GM18868 (cell line): ENCODE results near the gene DLG2.
"Not testable (repeated sequence)": the region's sequence is repeated elsewhere in the genome, so short reads cannot be mapped to it uniquely, and the experiment has no call there.

ENCODE experiments used
- ATAC-seq: cut with Tn5 transposase; IDR thresholded peaks from one replicate; pipeline ENCODE4 v1.9.1; 2021; ENCODE audit warnings: mild to moderate bottlenecking, moderate library complexity; ENCODE audit not compliant: unreplicated experiment

The DLG2 gene

DNA sequence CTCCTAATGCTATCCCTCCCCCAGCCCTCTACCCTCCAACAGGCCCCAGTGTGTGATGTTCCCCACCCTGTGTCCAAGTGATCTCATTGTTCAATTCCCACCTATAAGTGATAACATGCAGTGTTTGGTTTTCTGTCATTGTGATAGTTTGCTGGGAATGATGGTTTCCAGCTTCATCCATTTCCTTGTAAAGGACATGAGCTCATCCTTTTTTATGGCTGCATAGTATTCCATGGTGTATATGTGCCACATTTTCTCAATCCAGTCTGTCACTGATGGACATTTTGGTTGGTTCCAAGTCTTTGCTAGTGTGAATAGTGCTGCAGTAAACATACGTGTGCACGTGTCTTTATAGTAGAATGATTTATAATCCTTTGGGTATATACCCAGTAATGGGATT, 277.6 kb downstream of the DLG2 start:
- ATAC-seq: not testable (repeated sequence)

DNA sequence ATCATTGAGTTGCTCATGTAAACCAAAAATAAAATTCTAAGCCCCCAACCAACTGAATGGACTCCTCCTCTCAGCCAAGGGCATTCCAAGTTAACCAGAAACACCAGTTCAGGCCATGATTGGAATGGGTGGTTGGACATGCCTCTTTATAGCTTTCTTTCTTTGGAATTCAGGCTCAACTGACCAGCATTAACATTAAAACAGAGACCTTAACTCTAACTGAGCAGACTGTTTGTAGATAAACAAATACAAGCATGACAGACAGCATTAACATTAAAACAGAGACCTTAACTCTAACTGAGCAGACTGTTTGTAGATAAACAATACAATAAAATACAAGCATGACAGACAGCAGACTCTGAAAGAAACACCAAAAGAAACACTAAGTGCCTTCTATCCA, 278.2 kb downstream of the DLG2 start:
- ATAC-seq: no peak

DNA sequence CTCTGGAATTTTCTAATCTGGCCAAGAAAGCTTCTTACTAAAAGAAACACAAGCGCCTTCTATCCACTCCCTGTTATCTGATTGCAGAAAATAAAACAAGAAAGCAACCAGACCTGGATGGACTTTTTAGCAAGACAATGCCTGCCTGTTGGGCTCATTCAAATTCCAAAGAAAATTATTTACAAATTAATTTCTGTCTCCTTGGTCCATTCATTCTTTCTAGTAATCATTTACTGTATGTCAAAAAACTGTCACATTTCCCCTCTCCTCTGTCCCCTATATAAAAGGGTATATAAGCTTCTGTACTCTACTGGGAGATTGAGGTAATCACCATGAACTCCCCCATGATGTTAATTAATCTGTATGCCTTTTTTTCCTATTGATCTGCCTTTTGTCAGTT, 279.9 kb downstream of the DLG2 start:
- ATAC-seq: no peak

DNA sequence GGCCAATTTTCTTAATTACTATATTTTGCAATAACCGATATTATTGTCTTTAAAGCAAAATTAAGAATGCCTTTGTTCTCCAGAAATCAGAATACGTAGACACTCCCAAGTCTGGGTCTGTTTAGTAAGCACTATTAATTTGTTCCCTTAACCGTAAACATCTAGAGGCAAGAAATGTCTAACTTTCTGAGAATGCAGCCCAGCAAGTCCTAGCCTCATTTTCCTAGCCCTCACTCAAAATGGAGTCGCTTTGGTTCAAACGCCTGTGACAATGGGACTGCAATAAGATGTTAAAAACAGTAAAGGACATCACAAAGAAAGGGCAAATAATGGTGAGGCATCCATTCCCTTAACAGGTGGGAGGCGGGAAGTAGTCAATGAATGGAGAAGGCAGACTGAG, 280.7 kb downstream of the DLG2 start:
- ATAC-seq: no peak

DNA sequence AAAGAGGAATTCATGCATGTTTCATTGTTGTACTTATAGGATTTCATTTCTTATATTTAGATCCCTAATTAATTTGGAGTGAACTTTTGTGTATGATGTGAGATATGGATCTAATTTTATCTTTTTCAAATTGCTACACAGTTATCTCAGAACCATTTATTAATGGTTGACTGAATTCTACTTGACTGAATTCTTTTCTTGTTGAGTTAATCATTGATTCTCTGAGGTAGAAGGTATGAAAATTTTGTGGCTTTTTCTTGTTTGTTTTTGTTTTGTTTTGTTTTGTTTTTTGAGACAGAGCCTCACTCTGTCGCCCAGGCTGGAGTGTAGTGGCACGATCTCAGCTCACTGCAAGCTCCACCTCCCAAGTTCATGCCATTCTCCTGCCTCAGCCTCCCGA, 286.3 kb downstream of the DLG2 start:
- ATAC-seq: not testable (repeated sequence)

DNA sequence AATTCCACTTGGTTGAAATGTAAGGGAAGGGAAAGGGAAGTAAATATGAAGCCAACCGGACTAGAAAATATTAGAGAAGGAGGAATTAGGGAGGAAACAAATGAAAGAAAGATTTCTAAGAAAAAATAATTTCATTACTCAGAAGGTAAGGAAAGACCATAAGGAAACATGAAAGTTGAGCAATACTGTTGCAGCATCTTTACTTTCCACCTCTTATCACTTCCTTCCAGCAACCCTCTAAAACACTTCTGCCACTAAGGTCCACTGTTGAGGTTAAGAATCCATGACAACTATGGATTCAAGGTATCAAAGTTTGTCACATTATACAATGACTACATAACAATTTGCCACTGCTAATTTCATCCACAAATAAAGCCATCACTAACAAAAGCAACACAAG, 308.6 kb downstream of the DLG2 start:
- no peak for ATAC-seq

DNA sequence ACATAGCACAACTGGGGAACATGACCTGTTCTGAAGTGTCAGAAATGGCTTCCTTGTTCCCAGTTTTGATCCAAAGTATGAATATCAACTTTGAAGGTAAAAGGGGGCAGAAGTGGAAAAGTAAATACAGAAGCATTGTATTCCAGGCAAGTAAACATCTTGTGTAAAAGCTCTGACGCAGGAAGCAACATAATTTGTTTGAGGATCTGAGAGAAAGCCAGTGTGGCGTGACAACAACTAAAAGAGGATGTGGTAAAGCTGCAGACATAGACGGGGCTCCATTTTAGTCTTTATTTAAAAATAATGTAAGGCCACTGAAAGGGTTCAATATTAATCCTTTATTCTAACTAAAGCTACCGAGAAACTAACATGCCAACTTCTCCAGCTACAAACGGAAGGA, 310.2 kb downstream of the DLG2 start:
- ATAC-seq: peak; percentile 98

DNA sequence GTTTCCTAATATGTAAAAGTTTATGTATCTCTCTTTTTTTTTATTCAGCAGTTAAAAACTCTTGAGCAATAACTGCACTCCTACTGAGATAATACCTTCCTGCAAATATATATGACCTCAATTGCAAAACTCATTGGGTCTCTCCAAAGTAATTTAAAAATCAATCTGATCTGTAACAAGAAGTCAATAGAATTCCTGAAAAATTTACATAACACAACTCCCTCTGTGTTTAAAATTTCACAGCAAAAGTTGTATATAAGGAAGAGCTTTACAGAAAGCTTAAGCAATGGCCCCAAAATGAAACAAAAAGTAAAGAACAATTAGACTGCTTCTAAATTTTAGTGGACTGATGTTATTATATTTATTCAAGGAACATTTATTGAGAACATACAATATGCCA, 313.4 kb downstream of the DLG2 start:
- ATAC-seq: no peak

DNA sequence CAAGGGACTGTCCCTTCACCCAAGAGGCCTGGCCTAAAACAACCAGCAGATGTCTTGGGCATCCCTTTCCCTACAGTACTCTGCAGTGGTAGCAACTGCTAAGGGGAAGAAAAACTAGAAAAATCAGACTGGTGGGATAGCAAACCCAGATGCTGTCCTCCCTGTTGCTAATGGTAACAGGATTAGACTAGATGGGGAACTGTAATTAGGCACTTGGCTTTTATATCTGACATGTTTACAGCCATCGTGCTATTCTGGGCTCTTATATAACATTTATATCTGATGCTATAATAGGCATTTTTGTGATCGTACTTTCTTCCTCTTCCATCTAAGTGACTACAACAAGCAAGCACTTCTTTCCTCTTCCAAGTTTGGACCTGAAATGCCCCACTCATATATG, 316.7 kb downstream of the DLG2 start:
- ATAC-seq: no peak

DNA sequence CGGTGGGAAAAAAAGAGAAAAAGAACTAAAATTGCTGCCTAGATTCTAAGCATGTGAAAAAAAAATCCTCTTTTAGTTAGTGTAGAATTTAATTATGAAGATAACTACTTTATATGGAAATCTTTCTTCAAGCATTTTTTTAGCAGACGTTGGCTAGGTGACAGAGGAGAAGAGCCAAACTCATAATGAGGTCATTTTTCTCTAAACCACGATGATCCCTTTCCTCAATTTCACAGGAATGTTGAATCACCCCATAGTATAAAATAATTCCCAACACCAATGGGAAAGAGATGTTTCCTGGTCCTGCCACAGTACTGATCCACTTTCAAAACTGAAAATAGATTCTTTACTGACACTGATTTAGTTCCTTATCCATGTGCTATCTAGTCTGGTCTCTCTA, 319.8 kb downstream of the DLG2 start:
- no peak for ATAC-seq

DNA sequence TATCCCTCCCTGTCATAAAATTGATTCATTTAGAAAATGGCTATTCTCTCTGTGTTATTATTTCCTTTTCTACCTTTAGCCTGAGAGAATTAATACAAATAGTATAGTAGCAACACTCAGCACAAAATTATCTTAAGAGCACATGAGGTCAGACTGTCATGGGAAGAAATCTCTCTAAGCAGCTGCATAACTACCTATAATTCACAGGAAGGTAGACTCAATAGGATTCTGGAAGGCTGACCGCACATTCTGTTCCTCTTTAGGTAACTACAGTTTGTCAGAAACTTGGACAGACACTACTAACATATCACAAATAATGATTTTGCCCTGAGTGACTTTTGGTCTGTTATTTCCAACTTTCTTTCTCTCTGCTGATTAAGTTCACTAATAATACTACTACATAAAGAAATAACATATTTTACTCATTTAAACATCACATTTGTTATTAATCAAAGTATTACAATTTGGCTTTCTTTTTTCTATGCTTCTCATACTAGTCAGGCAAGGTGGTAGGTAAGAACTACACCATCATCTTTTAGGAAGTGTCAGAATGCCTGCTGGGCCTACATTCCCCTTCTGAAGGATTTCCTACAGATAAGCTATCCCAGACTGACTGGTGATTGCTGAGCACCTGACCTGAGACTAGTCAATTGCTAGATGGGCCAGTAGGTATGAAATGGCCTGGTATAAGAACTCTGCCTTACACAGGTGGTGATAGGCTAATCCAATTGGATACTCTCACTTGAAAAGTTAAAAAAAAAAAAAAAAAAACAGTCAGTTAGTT, 325.1 kb downstream of the DLG2 start:
- no peak for ATAC-seq

DNA sequence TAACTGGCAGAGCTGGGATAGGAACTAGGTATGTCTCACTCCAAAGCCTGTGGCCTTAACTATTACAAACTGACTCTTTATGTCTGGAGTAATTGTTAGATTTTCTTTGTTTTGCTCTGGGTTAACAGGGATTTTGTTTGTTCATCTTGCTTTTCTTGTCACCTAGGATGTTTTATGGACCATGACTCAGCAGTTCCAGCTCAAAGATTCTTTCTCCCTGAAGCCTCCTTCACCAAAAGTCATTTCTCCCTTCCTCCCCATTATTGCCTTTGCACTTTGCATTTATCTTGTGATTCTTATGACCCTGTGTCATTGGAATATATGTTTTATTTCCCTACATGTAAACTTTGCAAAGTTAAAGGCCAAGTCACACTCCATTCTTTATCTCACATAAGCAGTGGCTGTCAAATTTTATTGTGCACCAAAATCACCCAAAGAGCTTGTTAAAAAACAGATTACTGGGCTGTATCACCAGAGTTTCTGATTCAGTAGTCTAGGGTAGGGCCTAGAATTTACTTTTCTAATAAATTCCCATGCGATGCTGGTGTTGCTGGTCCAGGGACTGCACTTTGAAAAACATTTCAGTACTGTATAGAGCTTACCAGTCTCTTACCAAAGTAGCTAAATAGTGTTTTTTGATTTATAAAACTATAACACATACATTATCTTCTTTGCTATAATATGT, 327.7 kb downstream of the DLG2 start:
- no peak for ATAC-seq

DNA sequence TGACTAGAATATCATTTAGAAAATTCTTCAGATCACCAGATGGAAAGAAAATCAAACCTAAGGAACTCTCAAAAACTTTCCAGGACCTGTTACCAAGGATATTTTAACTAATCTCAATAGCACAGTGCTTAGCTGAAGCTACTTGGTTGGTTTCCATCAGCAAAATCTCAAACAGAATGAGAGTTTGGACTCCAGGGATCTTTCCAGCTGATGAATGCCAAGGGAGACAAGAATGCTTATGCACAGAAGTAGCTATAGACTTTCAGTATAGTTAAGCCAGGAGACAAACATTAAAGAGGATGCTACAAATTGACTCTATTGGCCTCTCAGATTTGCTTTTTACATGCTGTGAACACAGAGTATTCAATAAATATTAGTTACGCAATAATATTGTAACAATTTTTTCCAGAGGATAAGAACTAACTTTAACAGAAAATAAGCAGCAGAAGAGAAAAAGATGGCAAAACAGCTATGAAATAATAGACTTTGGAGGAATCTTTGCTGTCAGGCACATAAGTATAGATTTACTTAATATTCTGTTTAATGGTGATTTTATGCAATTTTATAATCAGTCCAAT, 331.4 kb downstream of the DLG2 start:
- ATAC-seq: no peak

DNA sequence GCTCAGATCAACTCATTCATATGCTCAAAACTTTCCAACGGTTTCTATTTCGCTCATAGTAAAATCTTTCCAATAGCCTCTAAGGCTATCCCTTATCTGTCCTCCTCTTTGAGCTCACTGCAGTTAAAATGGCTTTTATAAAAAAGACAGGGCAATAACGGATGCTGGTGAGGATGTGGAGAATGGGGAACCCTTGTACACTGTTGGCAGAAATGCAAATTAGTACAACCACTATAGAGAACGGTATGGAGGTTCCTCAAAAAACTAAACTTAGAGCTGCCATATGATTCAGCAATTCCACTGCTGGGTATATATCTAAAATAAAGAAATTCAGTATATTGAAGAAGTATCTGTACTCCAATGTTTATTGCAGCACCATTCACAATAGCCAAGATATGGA, 345.6 kb downstream of the DLG2 start:
- ATAC-seq: no peak

DNA sequence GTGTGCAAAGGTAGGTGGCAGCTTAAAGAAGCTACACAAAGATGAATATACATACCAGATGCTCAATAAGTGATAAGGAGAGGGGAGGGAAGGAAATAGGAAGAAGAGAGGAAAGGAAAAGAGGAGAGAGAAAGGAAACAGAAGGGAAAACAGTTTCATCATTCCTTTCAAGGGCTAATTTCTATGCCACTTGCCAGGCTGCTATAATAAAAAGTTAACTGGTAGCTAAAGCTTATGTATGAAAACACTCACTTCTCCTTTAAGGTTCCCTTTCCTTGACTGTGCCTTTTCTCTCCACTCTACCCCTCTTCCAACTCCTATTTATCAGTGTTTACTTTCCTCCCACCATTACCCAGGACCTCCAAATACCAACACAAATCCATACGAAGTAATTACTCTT, 347.9 kb downstream of the DLG2 start:
- no peak for ATAC-seq

DNA sequence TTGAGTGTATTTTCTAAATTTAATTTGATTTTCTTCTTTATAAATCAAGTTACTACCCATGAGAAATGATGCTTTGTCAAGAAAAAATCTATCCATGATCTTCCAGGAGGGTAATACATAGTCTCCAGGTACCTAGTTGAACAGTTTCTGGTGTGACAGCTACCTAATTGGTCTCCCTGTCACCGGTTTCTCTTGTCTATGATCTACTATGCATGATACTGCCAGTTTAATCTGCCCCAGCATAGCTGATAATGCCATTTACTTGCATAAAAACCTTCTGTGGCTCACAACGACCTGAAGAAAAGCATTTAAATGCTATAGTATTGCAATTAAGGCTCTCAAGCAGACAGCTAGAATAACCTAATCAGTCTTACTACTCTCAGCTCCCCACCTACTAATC, 349.5 kb downstream of the DLG2 start:
- ATAC-seq: no peak

DNA sequence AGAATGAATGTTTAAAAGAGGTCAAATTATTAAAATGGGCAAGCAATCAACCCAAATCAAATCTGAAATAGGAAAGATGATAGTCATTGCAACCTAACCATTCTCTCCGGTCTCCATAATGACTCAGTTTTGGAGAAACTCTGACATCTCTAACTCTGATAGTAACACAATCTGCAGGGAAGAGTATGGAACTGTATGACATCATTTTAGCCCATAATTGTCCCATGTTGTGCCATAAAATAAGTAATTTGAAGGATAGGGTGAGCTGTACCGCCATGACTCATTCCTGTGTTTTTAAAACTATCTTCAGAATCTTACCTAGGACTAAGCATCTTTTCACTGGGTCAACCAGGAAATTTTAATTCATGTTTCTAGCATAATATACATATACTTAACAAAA, 350.8 kb downstream of the DLG2 start:
- no peak for ATAC-seq

DNA sequence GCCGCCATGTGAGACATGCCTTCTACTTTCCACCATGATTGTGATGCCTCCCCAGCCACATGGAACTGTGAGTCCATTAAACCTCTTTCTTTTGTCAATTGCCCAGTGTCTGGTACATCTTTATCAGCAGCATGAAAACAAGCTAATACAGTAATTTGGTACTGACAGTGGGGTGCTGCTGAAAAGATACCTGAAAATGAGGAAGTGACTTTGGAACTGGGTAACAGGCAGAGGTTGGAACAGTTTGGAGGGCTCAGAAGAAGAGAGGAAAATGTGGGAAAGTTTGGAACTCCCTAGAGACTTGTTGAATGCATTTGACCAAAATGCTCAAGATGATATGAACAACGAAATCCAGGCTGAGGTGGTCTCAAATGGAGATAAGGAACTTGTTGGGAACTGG, 356.8 kb downstream of the DLG2 start:
- not testable (repeated sequence) for ATAC-seq

DNA sequence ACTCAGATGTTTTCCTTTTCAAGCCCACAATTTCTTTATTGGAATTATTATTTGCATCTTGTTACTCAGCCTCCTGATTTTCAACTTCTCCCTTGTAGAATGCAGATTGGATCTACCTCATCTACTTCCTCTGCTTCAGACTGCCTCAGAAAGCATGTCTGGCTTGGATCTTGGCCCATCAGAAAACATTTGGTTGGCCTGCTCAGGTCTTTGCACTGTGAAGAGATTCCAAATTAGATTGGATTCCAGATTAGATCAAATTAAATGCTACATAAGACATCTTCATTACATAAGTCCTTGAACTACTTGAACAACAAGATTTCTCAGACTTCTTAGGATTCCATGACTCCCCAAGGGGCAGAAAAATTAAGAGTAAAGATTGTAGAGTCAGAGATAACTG, 358.0 kb downstream of the DLG2 start:
- no peak for ATAC-seq

DNA sequence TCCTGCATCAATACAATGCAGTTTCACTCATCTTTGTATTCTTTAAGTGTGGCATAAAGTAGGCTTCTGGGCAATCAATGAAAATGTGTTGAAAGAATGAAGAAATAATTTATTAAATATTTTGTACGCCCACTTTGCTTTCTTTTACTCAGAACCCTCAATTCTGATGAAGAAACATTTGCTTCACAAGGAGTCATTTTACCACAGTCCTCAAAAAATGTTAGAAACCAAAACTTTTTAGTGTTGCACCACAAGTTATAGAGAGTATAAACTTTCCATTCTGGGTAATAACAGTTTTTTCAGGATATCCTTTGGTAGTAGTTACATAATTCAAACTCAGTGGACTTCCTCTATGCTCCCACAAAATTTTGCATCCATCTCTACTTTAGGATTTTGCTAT, 360.5 kb downstream of the DLG2 start:
- ATAC-seq: no peak

DNA sequence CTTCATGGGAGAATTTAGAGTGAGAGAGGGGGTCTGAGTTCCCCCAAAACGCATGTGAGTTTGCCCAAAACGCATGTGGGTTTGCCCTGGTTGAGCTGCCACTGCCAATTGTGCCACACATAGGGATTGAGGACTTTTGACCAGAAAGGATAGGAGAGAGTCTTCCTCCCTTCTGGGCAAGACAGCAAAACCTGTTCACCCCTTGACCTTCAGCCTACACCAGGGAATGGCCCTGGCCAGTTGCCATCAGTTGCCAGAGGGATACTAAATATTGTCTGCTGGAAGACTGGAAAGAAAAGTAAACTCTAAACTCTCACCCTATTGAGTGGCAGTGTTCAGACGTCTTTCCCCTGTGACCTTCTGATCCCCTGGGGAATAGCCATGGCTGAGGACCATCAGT, 363.8 kb downstream of the DLG2 start:
- ATAC-seq: no peak

DNA sequence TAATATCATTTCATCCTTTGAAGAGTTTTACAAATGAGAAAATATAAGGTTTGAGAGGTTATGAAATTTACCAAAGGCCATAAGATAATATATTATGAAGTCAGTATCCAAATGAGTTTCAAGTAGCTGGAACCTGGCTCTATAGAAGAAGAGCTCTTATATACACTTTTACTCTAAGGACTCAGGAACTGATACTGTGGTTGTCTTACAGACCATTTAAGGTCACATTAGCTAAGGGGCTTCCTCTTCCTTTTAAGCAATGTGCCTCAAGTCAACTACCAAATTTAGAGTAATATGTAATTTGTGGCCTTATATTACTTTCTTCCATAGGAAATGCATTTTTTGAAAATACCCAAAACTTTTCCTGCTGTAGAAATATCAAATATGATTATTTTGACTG, 369.3 kb downstream of the DLG2 start:
- no peak for ATAC-seq
